ENCODE results near the gene S100P.
"Not testable (repeated sequence)": the region's sequence is repeated elsewhere in the genome, so short reads cannot be mapped to it uniquely, and the experiment has no call there.

The S100P gene

DNA sequence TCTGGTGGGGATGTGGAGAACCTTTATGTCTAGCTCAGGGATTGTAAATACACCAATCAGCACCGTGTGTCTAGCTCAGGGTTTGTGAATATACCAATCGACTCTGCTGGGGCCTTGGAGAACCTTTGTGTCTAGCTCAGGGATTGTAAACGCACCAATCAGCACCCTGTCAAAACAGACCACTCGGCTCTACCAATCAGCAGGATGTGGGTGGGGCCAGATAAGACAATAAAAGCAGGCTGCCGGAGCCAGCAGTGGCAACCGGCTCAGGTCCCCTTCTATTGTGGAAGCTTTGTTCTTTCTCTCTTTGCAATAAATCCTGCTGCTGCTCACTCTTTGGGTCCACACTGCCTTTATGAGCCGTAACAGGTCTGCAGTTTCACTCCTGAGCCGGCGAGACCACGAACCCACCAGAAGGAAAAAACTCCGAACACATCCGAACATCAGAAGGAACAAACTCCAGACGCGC lies 20.5 kb upstream of the S100P start:
- not testable (repeated sequence) for DNase-seq (ENCODE audit: low spot score)

DNA sequence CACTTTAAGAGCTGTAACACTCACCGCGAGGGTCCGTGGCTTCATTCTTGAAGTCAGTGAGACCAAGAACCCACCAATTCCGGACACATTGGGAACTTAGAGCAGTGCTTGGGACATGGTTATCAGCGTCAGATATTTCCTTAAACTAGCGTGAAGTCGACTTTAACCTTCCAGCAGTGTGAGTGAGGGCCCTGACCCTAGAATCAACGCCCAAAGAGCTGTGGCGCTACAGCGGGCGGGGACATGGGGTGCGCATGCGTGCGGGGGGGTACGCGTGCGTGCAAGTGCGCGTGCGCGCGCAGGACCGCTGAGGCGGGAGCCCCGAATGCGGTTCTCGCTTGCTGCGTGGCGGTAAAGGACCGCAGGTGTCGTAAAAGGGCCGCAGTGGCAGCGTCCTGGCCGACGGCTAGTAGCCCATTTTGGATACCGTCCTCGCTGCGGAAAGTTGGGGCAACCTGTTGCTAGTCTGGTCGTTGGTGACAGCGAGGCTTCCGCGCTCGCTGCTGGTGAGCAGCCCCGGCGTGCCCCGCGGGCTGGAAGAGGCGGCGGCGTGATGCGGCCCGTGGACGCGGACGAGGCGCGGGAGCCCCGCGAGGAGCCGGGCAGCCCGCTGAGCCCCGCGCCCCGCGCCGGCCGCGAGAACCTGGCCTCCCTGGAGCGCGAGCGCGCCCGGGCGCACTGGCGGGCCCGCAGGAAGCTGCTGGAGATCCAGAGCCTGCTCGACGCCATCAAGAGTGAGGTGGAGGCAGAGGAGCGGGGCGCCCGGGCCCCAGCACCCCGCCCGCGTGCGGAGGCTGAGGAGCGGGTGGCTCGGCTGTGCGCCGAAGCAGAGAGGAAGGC lies 19.8 kb upstream of the S100P start:
- DNase-seq (ENCODE audit: low spot score), result peak; percentile 99

DNA sequence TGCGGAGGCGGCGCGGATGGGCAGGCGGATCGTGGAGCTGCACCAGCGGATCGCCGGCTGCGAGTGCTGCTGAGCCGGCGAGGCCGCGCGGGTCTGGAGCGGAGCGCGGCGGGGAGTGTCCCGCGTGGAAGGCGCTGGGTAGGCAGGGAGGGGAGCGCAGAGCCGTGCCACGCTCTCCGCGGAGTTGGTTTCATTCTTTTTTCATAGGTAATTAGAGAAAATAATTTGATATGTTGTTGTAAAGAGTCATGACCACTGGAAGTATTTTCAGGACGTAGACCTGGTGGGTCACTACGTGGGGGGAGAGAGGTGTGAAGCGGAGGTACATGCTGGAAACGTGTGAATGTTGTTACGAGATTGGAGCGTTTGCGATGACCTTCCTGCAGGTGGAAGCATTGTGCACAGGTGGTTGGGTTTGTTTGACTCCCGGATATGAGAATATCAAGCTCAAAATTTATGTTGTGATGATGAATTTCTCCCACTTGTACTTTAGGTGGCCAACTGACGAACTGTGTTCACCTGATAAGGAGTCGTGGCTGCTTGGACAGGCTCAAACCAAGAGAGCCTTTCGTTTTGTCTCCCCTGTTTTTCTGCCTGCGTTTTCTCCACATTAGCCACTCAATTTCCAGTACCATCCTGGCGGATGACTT lies 19.1 kb upstream of the S100P start:
- DNase-seq (ENCODE audit: low spot score), result no peak

DNA sequence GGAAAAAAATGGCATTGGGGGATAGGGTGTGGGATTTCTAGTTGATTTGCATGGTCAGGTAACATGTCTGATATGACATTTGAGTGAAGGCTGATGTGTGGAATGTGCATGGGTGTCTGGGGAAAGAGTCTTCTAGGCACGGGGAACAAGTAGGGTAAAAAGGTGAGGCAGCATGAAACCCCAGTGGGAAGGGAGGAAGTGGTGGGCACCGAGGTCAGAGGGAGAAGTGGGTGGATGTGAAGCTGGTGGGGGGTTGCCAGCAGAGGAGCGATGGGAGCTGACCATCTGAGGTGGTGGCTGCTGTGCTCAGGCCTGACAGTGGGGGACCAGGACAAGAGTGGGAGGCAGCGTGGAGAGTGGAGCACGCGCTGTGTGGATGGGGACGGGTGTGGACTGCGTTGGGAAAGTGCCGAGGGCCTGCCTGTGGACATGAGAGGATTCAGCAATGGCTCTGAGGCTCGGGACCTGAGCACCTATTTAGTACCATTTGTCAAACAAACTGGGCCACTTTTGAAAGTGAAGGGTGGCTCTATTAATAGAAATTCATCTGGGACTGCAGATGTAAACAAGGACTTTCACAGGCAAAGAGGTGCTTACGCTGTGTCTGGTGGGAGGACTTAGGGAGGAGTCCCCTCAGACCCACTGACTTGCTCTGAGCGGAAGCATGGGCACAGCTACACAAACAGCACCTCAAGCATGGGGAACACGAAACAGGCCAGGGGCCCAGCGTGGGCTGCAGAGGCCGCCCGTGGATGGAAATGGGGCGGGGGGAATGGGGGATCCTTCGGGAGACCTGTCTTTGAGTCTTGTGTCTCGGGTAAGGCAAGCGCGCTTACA lies 16.7 kb upstream of the S100P start:
- no peak for DNase-seq (ENCODE audit: low spot score)

DNA sequence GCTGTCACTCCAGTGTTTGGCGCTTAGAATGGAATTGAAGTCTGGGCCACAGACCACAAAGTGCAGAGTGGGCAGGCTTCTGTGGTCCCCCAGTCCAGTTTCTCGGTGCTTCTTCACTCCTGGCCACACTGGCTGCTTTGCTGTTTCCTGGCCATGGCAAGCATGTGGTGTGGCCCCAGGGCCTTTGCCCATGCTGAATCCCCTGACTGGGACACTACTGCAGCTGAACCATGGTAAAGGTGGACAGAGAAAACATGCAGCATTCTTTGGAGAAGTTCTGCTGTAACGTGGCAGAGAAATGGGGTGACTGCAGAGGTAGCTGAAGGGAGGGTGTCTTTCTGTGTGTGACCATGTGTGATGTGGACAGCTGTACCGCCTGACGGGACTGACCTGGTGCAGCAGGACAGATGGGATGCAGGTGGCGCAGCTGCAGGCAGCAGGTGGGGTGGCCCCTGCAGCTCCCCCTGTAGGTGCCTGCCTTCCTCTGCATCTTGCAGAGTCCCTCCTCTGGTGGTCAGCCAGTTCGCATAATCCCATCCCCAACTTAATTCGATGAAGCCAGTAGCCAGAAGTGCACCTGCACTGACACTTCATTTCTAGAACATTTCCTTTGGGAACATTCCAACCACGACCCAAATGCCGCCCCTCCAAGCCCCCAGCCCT lies 13.2 kb upstream of the S100P start:
- DNase-seq (ENCODE audit: low spot score), result no peak

DNA sequence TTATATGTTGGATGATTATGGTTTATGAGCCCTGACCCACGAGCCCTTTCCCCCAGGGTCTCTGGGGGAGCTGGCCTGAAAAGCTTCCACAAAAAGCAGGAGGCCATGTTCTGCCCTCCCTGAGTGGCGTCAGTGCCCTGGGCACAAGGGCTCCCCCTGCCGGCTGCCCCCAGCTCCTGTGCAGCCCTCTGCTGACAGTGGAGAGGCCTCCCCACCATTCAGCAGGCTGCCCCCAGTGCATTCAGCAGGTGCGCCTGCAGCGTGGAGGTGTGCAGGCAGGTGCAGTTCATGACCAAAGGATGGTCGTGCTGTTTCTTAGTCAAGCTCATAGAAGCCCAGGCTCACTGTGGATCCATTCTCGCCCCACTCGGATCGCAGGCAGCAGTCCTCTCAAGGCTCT lies 12.5 kb upstream of the S100P start:
- no peak for DNase-seq (ENCODE audit: low spot score)

DNA sequence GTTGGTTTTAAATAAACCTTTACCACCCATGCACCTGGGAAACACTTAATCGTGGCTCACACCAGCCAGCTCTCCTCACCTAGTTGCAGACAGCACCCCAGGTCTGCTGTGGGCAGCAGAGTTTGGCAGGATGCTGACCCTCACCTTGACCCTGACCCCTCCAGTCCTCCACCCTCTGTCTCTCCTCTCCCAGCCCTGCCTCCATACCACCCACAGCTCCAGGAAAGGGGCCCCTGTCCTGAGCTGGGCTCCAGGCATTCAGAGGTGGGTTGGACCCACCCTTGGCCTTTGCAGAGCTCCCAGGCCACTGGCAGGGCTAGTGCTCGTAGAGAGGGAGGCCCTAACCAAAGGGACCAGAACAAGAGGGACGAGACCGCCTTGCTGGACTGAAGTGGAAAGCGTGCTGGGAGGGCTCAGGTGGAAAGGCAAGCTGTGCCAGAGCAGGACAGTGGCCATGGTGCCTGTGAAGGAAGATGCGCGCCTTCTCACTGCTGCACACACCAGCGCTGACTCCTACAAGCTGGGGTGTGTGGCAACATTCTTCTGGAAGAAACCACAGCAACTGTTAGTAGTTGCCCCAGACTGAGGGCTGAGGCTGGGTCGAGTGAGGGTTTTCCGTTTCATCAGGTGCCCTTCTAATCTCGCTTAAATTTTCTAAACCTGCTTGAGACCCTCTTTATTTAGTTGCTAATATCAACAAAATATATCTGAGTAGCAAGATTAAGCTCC lies 10.7 kb upstream of the S100P start:
- DNase-seq (ENCODE audit: low spot score), result no peak

DNA sequence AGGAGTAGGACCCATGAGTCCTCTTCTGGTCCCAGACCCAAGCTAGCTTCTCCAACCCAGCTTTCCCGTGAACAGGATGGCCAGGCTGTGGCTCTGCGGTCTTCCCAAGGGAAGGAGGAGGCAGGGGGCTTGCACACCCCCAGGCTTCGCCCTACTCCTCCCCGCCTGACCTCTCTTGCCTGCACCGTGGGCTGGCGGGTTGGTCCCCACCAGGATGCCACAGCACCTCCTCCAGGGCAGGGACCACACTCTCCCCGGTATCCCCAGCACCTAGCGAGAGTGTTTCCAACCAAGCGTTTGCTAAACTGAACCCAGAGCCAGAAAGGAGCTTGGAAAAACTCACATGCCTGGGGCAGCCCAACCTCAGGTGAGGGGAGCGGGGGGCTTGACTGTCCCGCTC lies 9.0 kb upstream of the S100P start:
- no peak for DNase-seq (ENCODE audit: low spot score)

DNA sequence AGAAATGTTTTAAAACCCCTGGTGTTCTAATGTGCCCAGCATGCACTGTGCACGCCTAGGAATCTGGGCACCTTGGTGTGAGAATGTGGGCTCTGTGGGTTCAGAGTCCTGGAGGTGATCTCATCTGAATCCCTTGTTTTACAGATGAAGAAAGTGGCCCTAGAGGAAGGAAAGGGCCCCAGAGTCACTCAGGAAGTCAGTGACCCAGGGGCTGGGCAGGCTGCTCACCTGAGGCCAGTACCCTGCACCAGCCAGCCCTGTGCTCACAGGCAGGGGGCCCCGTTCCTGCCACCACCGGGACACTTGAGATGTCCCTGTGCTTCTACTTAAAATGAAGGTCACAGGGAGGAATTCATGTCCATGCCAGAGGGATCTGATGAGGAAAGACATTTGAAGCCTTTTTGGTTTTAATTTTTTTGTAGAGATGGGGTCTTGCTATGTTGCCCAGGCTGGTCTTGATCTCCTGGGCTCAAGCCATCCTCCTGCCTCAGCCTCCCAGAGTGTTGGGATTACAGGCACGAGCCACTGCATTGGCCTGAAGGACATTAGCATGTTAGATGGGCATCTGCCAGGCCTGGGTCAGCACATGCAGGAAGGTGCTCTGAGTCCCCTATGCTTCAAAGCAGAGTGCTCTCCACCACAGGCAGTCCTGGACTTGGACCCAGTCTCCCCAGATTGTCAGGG lies 7.4 kb upstream of the S100P start:
- DNase-seq (ENCODE audit: low spot score), result no peak

DNA sequence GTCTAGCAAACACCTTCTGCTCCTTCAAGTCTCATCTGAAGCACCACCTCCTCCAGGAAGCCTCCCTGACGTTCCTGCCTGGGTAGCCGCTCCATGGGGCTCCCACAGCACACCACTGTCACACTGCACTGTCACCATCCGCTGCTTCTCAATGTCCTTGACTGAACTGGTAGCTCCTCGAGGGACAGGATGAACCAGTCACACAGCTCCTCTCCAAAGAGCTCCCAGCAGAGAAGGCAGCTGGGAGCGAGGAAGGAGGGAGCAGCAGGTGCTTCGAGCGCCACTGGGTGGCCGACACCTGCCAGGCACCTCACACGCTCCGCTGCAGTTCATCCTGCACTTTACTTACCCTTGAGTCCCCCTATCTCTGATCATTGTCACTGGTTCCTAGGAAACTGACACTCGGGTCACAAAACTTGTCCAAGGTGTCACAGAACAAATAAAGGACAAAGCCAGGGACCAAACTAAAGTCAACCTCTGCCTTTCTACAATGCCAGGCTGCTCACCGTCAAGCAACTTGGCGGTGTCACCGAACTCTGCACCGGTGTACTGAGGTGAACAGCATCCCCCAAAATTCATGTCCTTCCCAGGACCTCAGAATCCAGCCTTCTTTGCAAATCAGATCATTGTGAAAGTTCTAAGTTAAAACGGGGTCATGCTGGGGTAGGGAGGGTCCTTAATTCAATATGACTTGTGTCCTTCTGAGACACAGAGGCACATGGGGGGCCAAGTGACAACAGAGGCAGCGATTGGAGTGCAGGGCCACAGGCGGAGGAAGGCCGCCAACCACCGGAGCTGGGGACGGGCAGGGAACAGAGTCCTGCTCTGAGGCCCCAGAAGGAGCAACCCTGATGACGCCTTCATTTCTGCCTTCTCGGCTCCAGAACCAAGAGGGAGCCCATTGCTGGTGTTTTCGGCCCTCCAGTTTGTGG lies 5.5 kb upstream of the S100P start:
- DNase-seq (ENCODE audit: low spot score), result no peak

DNA sequence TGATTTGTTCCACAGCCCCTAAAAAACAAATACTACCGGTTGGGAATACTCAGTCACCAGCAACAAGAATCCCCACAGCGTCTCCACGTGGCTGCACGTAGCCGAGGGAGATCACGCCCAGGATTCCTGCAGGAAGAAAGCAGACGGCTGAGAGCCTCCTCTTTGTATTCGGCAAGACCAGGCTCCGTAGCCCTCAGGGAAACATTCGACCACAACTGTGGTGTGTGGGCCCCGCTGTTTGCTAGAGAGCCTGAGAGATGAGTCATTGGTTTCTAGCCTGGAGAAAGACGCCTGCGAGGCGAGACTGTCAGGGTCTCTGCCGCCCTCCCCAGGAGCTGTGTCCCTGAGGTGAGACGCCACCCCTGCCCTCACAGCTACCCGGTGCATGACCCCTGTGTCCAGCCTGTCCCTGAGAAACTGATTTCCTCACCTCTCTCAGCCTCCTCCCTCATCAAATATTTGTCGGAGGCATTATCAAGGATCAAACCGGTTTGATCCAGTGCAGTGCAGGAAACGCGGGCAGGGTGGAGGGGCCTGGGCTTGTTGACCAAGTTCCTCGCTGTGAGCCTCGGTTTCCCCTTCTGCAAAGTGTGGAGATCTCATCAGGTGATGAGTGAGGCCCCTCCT lies 4.7 kb upstream of the S100P start:
- DNase-seq (ENCODE audit: low spot score), result peak; percentile 98

DNA sequence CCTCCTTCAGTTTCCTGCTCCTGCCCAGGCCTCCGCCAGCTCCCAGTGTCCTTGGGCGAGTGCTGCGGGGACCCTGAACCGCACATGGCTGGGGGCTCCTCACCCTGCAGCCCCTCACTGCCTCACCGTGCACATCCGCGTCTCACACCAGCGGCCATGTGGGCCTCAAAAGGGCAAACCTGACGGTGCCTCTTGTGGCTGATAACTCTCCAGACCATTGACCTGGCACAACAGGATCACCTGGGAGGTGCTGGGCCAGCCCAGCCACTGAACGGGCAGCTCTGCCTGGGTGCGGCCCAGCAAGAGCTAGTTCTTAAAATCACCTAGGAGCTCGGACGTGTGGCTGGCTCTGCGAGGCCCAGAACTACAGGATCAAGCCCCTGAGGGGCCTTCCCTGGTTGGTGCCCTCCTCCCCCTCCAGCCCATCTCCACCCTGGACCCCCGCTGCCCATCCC lies 4.1 kb upstream of the S100P start:
- DNase-seq (ENCODE audit: low spot score), result no peak

DNA sequence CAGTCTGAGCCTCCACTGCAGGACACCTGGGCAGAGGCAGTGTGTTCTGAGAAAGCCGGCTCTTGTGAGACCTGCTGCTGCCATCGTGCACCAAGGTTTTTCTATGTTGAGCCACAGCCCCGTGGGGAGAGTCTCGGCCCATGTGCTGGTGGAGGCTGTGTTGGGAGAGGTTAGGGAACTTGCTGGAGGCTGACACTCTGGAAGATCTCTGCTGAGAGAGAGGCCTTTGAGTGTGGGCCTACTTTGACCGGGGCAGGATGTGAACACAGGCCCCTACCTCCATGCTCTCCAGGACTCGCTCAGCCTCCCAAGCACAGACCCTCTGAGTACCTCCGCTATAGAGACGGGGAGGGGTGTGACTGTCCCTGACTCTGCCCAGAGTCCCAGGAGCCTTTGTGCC lies 1.3 kb upstream of the S100P start:
- no peak for DNase-seq (ENCODE audit: low spot score)

DNA sequence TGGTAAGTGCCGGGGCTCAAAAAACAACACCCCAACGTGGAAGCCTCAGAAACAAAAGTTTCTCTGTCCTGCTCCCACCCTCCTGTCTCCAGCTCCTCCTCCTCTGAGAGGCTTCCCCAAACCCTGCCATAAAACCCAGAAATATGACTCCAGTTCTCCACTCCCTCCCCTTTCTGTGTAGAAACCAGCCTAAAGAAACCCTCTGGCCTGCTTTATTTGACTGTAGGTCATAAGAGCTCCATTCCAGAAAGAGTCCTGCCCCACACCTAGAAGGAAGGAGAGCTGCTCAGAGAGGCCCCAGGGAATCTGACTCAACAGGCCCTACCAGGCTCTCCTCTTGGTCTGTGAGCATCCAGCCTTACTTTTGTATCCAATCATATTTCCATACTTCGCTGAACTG lies 872 bp upstream of the S100P start:
- no peak for DNase-seq (ENCODE audit: low spot score)

DNA sequence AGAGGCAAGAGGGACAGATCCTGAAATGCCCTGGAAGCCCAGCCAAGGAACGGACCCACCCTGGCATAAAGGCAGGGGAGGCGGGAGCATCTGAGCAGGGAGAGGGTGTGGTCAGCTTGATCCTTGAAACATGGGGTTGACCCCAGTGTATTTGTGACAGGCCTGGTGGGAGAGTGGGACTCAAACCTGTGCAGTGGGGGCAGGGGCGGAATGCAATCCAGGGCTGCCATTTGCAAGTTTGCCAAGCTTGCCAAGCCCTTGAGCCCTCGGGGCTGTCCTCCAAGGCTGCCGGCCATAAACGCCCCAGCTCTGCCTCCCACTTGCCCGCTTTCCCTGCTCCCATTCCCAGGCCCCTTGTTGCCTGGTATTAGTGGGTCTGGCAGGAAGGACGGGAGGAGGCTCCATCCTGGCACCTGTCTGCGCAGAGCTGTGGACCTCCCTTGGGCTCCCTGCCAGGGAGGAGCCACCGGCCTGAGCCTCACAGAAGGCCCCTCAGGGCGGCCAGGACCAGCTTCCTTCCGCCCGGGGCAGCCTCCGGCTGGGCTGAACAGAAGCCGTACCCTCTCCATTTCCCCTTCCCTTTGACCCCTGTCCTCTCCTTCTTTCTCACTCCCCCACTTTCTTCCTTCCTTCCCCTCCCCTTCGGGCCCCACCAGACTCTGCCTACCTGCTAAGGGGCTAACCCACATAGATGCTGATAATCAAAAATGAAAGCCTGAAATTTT lies 661 bp downstream of the S100P start:
- no peak for DNase-seq (ENCODE audit: low spot score)

DNA sequence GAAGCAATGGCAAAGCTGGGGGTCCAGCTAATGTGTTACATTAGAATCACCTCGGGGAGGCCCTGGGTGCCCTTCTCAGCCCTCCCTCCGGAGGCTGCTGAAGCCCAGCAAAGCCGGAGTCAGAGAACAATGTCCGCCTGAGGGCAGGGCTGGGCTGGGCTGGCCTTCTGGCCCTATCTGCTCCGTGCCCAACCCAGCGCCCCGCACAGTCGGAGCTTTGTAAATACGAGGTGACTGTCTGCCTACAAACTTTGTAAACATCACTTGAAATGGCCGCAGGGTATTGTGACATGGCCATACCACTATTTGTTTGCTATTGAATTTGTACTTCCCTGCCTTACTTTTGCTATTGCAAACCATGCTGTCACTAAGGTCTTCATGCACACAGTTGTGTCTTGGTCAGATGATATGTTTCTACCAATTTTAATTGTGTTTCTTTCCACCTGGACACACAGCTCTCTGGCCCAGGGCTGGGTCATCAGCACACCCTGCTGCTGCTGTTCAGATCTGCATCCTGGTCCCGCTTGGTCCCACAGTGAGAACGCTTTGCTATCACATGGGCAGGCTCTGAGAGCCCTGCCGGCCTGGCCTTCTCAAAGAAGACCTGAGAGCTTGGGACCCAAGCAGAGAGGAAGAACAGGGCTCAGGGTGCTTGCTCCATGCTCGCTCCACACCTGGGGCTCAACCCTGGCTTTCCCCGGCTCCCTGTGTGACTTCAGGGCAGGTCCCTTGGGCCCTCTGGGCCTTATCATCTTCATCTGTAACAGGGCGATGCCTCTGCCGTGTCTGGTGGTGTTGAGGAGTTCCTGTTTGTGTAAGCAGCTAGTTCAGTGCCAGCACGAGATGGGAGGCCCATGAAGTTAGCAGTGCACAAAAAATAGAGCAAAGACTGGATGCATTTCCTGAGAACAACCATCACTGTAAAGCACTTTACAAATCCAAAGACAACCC lies 2.3 kb downstream of the S100P start:
- no peak for DNase-seq (ENCODE audit: low spot score)

DNA sequence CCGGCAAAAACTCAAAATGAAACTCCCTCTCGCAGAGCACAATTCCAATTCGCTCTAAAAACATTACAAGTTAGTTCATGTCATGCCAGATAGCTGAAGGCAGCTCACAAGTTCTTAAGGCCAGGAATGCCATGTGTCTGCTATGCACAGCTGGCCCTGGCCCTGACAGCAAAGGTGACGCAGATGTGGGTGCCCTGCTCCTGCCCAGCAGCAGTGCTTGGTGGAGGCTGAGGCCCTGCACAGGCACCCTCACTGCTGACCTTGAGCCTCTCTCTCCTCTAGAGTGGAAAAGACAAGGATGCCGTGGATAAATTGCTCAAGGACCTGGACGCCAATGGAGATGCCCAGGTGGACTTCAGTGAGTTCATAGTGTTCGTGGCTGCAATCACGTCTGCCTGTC lies 2.9 kb downstream of the S100P start:
- DNase-seq (ENCODE audit: low spot score), result no peak

Data from hepatic stellate cell (primary cell).